Upper lobe of left lung (tissue), 6 donors: ENCODE measurements around the gene CEP250. TPM values are rescaled to one million over a fixed set of nuclear protein-coding genes. Genes with fewer than 3 reads are reported as not detected.

Experiments
- ATAC-seq, 2 donors: fragments of 200-7000 bp; cut with Tn5 transposase; one replicate each; pipeline ENCODE4 v1.9.1; 2022; ENCODE audit warnings: mild to moderate bottlenecking in 2 of 2, moderate library complexity in 2 of 2; ENCODE audit not compliant: low FRiP score in 2 of 2
- DNase-seq, 2 donors: peaks; one replicate each; pipeline ENCODE4 v3.0.0-alpha.2; 2019 to 2020
- H3K27ac ChIP-seq, 4 donors: fragments of 200-600 bp; sonication (generic); one replicate each; pipeline ENCODE4 v1.5.1; 2016 to 2019
- H3K27me3 ChIP-seq, 4 donors: fragments of 200-600 bp; sonication (generic); one replicate each; pipeline ENCODE4 v1.5.1; 2017 to 2019
- H3K36me3 ChIP-seq, 4 donors: fragments of 200-600 bp; sonication (generic); one replicate each; pipeline ENCODE4 v1.5.1; 2016 to 2019
- H3K4me1 ChIP-seq, 4 donors: fragments of 200-600 bp; sonication (generic); one replicate each; pipeline ENCODE4 v1.5.1; 2018 to 2019
- H3K4me3 ChIP-seq, 4 donors: fragments of 200-600 bp; sonication (generic); one replicate each; pipeline ENCODE4 v1.5.1; 2017 to 2019; ENCODE audit warnings: mild to moderate bottlenecking in 2 of 4, moderate library complexity in 1 of 4
- H3K9me3 ChIP-seq, 4 donors: fragments of 200-600 bp; sonication (generic); one replicate each; pipeline ENCODE4 v1.5.1; 2018 to 2019
- EP300 ChIP-seq, 4 donors: sonication (generic); formaldehyde crosslinking; IDR thresholded peaks; one replicate each; pipeline ENCODE4 v1.5.1; 2017; ENCODE audit warnings: antibody characterized with exemption in 4 of 4, control low read depth in 2 of 4
- POLR2A ChIP-seq, 4 donors: fragments of 450-650 bp; IDR thresholded peaks; one replicate each; pipeline ENCODE4 v1.5.1; 2016 to 2017; ENCODE audit warnings: antibody characterized with exemption in 4 of 4, mild to moderate bottlenecking in 2 of 4
- POLR2AphosphoS5 ChIP-seq, 2 donors: sonication (generic); formaldehyde crosslinking; IDR thresholded peaks; one replicate each; pipeline ENCODE4 v1.5.1; 2017; ENCODE audit warnings: antibody characterized with exemption in 2 of 2
- WGBS, 2 donors: methylation state at CpG; one replicate each; pipeline ENCODE4 v1.1.5; 2017 to 2018; 5-methylcytosine and 5-hydroxymethylcytosine counted together
- total RNA-seq, 6 donors: library from RNA; depleted of rRNA in 4 of 6; stranded (reverse); fragments of >200 nt in 4 of 6; gene quantifications; one replicate each; pipeline versions ENCODE4 v1.1.0 to v1.2.1, GENCODE V29; 2016 to 2021
- TF ChIP-seq, protein P1 (sequence below), 6 experiments: fragments of 450-650 bp in 4 of 6; fragments of 200-600 bp in 2 of 6; sonication (generic) in 2 of 6; IDR thresholded peaks; one replicate each; pipeline ENCODE4 v1.5.1; 2016 to 2019; ENCODE audit warnings: antibody characterized with exemption in 6 of 6
- donor health status: DM: no; HTN: no; CAD: no; lungs with moderate emphysema.
- donor health status: DM: no; HTN: yes; CAD: no; lungs with severe emphysema.

Gene CEP250
- total RNA-seq, 6 donors from 2014 or later: 15.4 to 66.6 (median 29.6) TPM

DNA sequence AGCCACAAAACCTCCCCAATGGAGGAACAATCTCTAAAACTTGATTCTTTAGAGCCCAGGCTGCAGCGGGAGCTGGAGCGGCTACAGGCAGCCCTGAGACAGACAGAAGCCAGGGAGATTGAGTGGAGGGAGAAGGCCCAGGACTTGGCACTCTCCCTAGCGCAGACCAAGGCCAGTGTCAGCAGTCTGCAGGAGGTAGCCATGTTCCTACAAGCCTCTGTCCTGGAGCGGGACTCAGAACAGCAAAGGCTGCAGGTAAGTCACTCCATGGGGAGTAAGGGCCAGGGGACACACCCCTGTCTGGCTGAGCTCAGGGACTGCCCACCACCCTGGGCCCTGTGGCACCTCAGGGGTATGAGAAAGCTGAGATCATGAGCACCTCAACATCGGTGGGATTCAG lies 49.4 kb downstream of the CEP250 start:
- Histone ChIP-seq H3K27ac (no peak overlapping the region), H3K36me3 (peaks cover 19 to 86% (median 70%) of the 10 kb centered on the region in 4 donors), H3K27me3 (no peaks in the 10 kb centered on the region), H3K4me1 (no peaks in the 10 kb centered on the region), H3K4me3 (no peak overlapping the region), H3K9me3 (no peaks in the 10 kb centered on the region)
- DNase-seq (no peak), ATAC-seq (no peak)
- 95 to 100% methylated on average over 3 to 5 of the region's 5 CpGs for WGBS, 2 donors
- TF ChIP-seq, protein P1, sequence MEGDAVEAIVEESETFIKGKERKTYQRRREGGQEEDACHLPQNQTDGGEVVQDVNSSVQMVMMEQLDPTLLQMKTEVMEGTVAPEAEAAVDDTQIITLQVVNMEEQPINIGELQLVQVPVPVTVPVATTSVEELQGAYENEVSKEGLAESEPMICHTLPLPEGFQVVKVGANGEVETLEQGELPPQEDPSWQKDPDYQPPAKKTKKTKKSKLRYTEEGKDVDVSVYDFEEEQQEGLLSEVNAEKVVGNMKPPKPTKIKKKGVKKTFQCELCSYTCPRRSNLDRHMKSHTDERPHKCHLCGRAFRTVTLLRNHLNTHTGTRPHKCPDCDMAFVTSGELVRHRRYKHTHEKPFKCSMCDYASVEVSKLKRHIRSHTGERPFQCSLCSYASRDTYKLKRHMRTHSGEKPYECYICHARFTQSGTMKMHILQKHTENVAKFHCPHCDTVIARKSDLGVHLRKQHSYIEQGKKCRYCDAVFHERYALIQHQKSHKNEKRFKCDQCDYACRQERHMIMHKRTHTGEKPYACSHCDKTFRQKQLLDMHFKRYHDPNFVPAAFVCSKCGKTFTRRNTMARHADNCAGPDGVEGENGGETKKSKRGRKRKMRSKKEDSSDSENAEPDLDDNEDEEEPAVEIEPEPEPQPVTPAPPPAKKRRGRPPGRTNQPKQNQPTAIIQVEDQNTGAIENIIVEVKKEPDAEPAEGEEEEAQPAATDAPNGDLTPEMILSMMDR (IDR thresholded peaks at IDR 0.05): no peak
- no peak for TF ChIP-seq EP300 (IDR thresholded peaks at IDR 0.05)
- no peak for TF ChIP-seq POLR2A (IDR thresholded peaks at IDR 0.05)
- TF ChIP-seq POLR2AphosphoS5 (IDR thresholded peaks at IDR 0.05): no peak

DNA sequence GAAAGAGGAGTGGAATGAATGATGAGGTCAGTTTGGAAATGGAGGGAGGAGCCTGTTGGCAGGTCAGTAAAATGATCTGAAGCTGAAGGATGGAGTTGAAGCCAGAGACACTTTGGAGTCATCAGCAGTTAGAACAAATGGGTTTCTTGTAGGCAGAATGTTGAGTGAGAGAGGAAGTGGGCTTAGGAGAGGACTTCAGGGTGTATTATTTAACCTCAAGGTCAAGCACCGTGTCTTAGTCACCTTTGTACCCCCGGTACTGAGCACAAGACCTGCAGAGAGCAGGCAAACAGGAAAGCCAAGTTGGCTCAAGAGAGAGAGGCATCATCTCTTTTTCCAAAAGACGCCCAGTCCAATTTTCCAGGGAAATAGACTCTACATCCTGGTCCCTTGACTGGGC lies 50.8 kb downstream of the CEP250 start:
- Histone ChIP-seq H3K4me1 (no peaks in the 10 kb centered on the region), H3K27me3 (no peaks in the 10 kb centered on the region), H3K4me3 (no peak overlapping the region), H3K27ac (no peak overlapping the region), H3K9me3 (no peaks in the 10 kb centered on the region), H3K36me3 (peaks cover 16 to 86% (median 68%) of the 10 kb centered on the region in 4 donors)
- no peak for DNase-seq
- no peak for ATAC-seq
- WGBS, 2 donors: 76 to 85% methylated on average over 3 of the region's 3 CpGs
- TF ChIP-seq POLR2AphosphoS5 (IDR thresholded peaks at IDR 0.05): no peak
- TF ChIP-seq EP300 (IDR thresholded peaks at IDR 0.05): no peak
- TF ChIP-seq, protein P1 (IDR thresholded peaks at IDR 0.05): no peak
- TF ChIP-seq POLR2A (IDR thresholded peaks at IDR 0.05): no peak

DNA sequence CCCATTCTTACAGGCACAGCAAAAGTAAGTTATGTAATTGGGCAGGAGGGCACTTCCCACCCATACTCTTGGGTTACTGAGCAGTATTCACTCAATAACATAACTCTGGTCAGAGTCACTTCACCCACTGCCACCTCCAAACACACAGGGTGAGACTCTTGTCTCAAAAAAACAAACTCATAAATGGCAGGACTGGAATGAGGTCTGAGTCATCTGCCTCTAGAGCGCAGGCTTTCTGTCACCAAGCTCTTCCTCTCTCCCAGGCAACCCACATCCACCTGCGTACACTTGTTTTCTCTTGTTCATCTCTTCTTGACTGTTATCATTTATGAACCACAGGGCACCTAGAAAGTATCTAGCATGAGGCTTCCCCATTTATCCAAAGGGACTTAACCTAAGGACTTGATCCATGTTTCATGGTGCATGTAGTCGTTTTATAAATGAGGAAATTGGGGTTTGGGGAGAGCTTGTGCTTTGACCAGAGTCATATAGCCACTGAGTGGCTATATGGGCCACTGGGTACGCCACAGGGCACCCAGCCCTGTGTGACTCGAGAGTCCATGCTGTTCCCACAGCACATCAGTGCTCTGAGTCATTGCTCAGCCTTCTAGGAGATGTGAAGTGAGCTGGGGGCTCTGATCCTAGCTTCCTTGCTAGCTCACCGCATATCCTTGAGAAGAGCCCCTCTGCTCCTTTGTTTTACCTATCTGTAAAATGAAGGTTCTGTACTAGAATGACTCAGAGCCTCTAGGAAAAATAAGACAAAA lies 51.7 kb downstream of the CEP250 start:
- H3K27me3 ChIP-seq: no peaks in the 10 kb centered on the region
- no peak for DNase-seq
- no peaks in the 10 kb centered on the region for H3K4me1 ChIP-seq
- TF ChIP-seq, protein P1 (IDR thresholded peaks at IDR 0.05): no peak
- TF ChIP-seq EP300 (IDR thresholded peaks at IDR 0.05): no peak
- no peak for TF ChIP-seq POLR2A (IDR thresholded peaks at IDR 0.05)
- no peak for TF ChIP-seq POLR2AphosphoS5 (IDR thresholded peaks at IDR 0.05)
- peaks cover 14 to 86% (median 66%) of the 10 kb centered on the region in 4 donors for H3K36me3 ChIP-seq
- WGBS, 2 donors: 90 to 91% methylated on average over 4 to 6 of the region's 6 CpGs
- no peak overlapping the region for H3K4me3 ChIP-seq
- no peak for ATAC-seq
- H3K27ac ChIP-seq: no peak overlapping the region
- H3K9me3 ChIP-seq: no peaks in the 10 kb centered on the region

DNA sequence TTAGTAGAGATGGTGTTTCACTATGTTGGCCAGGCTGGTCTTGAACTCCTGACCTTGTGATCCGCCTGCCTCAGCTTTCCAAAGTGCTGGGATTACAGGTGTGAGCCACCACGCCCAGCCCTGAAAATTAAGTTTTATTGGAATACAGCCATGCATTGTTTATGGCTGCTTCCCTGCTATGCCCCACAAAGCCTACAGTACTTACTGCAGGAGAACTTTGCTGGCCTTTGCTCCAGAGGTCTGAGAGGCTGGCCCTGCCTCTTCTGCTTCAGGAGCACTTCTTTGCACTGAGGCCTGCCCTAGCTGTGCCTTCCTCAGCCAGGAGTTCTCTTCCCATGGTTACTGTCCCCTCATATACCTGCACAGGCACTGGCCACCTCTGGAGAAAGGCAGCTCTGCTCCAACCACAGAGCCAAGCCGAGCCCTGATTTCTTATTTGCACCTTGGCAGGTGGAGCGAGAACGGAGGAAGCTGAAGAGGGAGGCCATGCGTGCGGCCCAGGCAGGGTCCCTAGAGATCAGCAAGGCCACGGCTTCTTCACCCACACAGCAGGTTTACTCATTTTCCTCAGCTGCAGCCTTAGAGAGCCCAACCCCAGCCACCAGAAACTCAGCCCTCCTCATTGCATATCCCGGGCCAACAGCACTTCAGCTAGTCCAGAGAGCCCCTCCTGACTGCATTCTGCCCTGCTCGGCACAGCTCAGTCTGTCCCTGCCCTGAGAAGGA lies 53.3 kb downstream of the CEP250 start:
- TF ChIP-seq EP300 (IDR thresholded peaks at IDR 0.05): no peak
- no peak for TF ChIP-seq POLR2A (IDR thresholded peaks at IDR 0.05)
- TF ChIP-seq POLR2AphosphoS5 (IDR thresholded peaks at IDR 0.05): no peak
- TF ChIP-seq, protein P1 (IDR thresholded peaks at IDR 0.05): no peak
- Histone ChIP-seq H3K27ac (no peak overlapping the region), H3K36me3 (peaks cover 14 to 85% (median 61%) of the 10 kb centered on the region in 4 donors), H3K4me1 (no peaks in the 10 kb centered on the region), H3K27me3 (no peaks in the 10 kb centered on the region), H3K9me3 (no peaks in the 10 kb centered on the region), H3K4me3 (no peak overlapping the region)
- ATAC-seq (no peak), DNase-seq (no peak)
- WGBS, 2 donors: 87 to 88% methylated on average over 8 to 10 of the region's 10 CpGs
